Glomerular endothelial cell (primary cell): ENCODE data around the gene G6PC2. TPM values are rescaled to one million over a fixed set of nuclear protein-coding genes. Genes with fewer than 3 reads are reported as not detected.
"Not testable (repeated sequence)": the region's sequence is repeated elsewhere in the genome, so short reads cannot be mapped to it uniquely, and the experiment has no call there.

ENCODE experiments used
- DNase-seq: peaks from one replicate; pipeline ENCODE4 v3.0.0-alpha.2; 2011; ENCODE audit warnings: low read depth, low spot score; ENCODE audit errors: extremely low read depth
- total RNA-seq: library from RNA; depleted of rRNA; stranded (reverse); fragments of >200 nt; gene quantifications from 2 replicates; pipeline ENCODE4 v1.2.3, GENCODE V29; 2015

Gene G6PC2
- total RNA-seq, 1 donor from 2014 or later: not detected

DNA sequence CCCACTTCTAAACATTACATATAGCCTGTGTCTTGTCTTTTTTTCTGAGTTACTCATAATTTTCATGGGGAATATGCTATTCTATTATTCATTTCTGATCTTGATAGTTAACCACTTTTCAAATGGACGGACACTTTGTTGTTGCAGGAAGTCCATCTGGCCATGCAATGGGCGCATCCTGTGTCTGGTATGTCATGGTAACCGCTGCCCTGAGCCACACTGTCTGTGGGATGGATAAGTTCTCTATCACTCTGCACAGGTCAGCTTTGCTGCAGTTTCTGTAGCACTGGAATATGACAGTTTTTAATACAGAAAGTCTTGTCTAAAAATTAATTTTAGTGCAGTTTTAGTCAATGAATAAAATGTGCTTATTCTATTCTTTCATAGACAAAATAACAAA, 3.3 kb downstream of the G6PC2 start:
- DNase-seq: no peak

DNA sequence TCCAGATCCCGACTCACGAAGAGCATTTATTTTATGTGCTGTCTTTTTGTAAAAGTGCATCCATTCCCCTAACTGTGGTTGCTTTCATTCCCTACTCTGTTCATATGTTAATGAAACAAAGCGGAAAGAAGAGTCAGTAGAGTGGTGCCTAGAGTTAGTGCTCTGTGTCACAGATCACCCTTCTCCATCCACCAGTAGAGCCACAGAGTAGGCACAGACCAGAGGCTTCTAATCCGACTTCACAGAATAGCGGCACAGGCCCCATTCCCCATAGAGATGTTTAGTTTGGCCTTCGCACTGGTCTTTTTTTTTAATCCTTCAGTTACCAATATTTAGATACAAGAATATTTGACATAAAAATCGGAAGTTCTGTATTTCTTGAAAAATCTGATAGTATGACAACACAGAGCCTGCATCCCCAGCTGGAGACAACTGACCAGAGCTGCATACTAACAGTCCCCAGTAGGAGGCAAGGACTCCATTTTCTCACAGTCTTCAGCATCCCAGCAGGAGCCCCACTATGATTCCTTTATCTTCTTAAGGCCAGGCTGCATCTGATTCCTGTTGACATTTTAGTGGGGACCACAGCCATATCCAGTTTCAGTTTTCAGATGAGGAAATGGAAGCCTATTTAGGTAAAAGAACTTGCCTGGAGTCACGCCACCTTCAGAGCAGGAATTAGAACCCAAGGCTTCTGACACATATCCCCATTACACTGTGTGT, 7.0 kb downstream of the G6PC2 start:
- DNase-seq: no peak

DNA sequence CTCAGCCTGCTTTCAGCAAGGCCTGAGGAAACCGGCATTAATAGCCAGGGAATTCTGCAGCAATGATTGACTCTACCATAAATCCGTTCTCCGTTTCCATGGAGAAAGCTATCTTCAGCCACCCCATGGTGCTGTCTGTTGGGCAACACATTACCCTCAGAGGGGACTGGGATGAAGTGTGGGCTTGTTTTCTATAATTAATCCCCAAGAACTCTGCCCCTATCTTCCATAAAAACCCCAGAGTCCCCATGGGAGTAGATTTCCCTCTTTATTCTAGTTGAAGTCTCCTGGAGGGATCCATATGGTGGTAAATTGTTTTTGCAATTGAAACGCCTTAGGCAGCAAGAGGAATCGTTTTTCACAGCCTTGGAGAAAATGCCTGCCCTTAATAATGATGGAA, 9.2 kb downstream of the G6PC2 start:
- DNase-seq: no peak

DNA sequence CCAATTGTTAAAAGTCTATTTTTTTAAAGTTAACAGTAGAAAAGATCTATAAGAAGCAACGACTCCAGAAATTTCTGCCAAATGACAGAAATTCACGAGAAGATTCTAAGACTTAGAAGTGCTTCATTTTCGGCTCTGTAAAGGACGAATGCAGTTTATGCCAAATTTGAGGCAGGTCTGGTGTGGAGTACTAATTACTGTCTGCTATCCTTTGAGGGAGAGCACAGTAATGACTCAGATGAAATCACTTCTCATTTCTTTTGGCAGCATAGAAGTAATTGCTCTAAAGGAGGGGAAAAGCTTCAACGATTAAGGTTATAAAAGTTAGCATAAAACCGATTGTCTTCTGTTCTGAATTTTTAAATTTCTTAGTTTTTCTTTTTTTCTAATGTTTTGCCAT, 11.4 kb downstream of the G6PC2 start:
- DNase-seq: no peak

DNA sequence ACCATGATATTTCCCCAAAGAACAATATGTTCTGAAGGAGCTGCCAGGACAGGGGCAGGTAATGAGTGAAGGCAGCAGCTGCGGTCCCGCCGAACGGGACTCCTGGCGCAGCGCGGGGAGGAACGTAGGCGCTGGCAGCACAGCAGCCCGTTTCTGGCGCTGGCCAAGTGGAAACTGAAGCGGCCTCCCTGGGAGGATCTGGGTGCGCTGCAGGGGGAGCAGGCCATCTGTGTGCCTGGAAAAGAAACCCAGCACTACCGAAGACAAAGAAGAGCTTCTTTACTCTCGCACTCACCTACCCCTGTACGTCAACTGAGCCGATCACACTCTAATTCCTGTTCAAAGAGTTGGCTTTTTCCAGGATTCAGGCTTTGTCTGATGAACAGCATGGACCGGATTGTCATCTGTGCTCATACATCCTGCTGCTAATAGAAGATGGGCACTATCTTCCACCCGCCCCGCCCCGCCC, 11.8 kb downstream of the G6PC2 start:
- no peak for DNase-seq

DNA sequence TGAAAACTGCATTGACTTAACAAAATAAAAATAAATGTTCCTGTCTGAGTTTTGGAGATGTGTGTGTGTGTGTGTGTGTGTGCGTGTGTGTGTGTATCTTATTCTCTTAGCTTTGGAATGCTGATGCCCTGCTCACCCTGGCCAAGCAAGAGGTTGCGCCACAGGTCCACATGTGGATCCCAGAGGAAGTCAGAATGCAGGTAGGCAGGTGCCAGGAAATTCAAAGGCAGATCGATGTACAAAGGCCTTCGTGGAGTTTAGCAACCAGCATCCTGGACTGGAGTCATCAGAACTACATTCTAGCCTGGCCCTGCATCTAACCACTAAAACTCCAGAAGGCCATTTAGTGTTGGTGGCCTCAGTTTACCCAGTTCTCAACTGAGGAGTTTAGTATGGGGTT, 12.4 kb downstream of the G6PC2 start:
- no peak for DNase-seq

DNA sequence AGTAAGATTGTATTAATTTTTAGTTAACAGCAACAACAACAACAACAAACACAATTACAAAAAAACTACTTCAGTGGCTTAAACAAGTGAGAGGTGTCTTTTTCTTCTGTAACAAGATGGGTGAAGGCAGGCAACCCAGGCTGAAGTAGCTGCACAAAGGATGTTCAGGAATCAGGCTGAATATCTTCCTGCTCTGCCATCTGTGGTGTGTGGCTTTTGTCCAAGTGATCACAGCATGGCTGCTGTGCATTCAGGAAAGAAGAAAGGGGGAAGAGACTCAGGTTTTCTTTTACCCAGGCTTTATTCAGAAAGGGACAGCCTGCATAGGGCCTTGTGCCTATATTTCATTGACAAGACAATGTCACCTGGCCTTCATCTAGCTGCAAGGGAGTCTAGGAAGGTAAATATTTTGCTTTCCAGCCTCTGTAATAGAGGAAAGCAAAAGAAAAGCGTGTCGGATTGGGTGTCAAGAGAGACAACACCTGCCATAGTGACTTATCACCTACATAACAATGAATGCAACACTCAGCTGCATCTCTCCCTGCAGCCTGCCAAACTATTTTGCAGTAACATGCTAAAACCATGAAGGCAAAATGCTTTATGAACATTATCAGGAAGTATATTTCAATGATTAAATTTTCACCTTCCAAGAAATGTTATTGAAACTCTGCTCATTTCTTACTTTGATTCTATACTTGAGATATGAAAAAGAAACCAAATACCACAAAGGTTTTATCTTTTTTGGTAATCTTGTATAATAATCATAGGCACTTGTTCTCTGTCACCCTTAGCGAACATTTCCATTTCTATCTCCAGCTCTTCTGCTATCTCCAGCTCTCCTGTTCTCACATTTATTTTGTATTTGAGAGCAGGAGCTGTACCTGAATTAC, 14.6 kb downstream of the G6PC2 start:
- DNase-seq: no peak

DNA sequence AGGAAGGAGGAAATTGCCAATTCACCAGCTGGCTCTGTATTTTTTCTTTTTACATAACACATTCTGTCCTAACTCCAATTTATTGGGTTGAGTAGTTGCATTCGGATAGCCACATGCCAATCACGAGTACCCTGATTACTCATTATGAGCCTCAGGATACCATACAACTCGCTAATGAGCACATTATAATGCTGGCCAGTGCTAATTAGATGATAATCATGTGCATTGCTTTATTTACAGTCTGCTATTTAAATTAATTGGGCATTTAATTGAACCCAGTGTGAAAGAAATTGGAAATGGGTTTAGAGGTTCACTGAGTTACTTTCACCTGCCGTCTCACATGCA, 15.2 kb downstream of the G6PC2 start:
- no peak for DNase-seq

DNA sequence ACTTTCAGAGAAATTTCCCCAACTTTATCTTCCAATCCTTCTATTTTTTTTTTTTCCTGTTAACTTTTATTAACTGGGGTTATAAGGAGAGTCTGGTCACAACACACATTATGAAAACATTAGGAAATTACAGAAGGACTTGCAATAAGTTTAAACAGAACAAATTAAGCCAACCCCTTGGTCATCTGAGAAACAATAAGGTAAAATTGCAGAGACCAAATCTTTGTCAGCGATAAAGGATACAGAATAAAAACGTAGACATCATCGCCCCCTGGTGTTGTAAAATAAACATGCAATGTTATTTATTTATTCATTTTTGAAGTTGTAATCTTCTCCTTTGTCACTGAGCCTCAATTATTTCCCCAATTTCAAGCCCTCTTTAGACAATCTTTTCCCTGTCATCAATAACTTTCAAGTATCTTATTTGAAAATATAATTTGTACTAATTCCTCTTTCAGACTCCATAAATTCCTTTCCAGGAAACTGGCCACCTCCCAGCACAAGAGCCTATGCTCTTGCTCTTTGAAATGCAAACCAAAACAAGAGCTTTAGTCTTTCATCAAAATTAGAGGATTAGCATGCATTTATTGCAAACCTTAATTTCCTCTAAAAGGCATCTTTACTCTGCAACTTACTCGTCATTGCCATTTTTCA, 19.5 kb downstream of the G6PC2 start:
- DNase-seq: peak; percentile 18

DNA sequence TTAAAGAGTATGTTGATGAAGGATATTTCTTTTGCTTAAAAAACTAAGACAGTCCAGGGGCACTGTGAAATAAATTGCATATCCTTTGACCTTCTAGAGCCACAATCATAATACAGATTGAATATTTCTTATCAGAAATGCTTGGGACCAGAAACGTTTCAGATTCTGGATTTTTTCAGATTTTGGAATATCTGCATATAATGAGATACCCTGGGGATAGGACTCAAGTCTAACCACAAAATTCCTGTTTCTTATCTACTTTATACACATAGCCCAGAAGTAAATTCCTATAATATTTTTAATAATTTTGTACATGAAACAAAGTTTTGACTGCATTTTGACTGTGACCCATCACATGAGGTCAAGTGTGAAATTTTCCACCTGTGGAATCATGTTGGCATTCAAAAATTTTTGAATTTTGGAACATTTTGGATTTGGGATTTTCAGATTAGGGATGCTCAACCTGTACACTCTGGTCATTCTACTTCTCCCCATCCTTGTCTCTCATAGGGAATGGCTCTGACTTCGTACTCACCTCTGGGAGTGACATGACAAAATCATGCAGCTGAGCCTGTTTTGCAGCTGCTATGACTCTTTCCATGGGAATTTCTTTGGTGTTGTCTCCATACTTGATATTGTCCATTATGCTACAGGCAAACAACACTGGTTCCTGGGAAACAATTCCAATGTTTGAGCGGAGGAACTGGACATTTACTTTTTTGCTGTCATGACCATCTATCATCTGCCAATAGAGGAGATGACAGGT, 25.7 kb downstream of the G6PC2 start:
- DNase-seq: no peak

DNA sequence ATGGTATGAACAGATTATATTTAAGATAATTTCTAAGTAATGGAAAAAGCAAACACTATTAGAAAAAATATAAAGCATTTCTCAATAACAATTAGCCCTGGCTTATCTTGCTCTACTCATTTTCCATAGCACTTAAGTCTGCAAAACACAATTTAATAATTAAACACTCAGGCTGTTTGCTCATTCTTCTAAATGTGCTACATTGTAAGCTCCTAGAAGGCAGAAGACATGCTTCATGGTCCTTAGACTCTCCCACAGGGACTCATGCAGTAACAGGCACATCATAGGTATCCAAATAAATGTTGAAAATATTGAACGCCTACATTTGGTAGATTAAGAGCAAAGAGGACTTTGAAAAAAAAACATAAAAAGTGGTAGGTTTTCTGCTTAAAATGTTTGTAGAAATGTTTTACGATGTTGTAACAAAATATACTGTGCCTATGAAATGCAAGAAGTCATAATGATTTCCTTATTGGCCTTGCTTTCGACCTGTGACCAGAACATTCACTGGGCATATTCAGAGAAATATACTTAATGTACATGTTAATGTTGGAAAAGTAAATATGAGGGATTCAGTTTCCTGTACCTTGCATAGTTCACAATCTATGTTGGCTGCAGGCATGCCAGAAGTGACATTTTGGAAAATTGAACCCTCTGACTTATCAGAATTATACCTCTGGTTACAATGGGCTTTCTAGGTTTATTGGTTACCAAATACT, 27.2 kb downstream of the G6PC2 start:
- DNase-seq: no peak

DNA sequence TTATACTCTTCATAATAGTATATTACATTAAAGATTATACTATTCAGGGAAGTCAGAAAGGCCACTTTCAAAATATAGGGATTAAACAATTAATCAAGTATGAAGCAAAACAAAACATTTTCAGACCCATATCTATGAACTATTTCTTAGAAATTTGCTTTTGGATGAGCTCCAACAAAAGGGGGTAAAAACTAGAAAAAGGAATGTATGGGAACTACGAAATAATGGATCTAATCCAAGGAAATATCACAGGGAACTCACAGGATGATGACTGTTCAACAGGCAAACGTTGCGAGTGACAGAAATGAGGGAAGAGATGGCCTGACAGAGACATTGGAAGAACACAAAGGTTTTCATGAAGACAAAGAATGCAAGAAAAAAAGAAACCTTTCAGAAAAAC, 27.9 kb downstream of the G6PC2 start:
- DNase-seq: no peak

DNA sequence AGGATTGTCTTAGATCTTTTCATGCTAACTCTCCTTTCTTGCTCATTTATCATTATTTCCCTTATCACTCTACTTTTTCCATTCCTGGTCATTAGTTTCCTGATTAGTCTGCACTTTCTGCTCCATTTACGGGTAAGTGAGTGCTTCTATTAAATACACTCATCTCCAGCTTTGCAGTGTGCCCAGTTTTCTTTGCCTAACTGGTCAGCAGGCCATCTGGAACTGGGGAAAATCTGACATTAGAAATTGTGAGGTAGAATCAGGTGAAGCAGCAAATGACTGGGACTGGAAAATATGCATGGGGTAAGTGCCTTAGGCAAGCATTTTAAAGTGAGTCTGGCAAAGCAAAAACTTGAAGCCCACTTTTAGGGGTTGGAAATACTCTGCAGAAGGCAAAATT, 29.2 kb downstream of the G6PC2 start:
- no peak for DNase-seq

DNA sequence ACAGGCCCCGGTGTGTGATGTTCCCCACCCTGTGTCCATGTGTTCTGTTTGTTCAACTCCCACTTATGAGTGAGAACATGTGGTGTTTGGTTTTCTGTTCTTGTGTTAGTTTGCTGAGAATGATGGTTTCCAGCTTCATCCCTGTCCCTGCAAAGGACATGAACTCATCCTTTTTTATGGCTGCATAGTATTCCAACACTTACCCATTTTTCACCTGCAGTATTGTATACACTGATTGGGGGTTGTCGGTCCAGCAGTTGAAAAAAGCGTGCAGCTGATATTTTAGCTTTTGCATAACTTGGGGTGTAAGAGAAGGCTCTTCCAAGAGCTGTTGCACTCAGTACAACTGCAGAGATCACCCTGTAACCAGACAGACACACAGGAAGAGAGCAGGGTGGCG, 31.1 kb downstream of the G6PC2 start:
- DNase-seq: not testable (repeated sequence)

DNA sequence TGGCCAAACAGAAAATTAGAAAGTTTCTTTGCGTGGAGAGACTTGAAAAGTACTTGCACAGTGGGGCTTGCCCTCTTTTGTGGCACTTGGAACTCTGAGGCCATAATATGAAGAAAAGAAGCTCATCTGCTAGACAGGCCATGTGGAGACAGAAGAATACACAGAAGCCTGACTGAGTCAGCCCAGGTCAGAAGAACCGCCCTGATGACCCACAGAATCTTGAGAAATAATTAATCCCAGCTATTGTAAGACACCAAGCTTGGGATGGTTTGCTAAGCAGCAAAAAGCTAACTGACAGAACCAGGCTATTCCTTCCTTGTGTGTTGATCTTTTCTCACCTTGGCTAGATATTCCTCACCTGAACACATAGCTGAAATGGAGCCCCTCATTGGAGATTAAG, 33.7 kb downstream of the G6PC2 start:
- no peak for DNase-seq

DNA sequence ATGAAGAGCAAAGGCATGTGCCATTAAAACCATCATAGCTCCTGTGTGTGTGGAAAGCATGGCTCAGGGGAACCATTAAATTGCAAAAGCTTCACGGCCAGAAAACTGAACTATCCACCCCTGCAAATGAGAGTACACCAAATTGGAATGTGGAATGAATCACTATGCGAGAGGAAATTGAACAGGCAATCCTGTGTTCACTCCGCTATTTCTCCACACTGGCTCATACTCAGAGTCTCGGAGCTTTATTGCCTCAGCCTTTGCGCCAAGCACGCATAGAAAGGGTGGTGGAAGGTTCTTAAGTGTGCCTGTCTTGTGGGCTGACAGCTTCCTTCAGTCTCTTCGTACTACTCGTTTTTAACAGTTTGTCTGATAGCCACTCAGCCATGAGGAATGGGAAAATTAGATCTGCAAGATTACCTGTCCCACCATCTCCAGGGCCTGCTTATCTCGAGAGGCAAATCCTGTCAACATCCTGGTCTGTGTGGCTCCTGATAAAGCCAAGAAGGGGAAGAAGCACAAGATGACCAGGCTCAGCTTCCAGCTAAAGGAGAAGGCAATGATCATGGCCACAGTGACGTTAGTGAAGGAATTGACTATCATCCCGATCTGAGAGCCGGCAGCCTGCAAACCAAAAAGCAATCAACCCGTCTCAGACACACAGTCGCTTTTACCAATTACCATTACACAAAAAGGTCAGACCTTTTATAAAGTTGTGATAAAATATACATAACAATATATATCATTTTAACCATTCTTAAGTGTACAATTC, 34.9 kb downstream of the G6PC2 start:
- DNase-seq: no peak

DNA sequence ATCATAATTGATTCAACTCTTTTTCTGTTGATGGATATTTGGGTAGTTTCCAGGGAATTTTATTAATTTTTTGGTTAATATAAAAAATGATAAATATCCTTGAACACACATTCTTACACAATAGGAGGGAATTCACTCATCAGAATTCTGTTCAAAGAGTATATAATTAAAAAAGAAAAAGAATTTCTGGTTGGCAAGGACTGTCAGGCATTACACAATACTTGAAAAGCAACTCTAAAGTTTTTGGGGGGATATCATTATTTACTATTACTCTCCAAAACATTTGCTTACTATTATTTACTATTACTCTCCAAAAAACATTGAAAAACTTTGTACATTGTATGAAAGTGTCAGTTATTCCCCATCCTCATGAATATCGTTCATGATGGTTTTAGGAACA, 38.0 kb downstream of the G6PC2 start:
- no peak for DNase-seq

DNA sequence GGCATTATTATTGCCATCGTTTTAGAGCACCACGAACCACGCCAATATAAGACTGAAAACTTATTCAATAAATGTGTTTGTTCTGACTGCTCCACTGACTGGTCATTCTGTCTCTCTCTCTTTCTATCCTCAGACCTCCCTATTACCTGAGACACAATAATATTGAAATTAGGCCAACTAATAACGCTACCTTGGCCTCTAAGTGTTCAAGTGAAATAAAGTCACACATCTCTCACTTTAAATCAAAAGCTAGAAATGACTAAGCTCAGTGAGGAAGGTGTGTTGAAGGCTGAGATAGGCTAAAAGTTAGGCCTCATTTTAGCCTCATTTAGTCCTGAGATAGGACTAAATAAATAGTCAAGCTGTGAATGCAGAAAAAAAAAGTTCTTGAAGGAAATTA, 38.8 kb downstream of the G6PC2 start:
- no peak for DNase-seq

DNA sequence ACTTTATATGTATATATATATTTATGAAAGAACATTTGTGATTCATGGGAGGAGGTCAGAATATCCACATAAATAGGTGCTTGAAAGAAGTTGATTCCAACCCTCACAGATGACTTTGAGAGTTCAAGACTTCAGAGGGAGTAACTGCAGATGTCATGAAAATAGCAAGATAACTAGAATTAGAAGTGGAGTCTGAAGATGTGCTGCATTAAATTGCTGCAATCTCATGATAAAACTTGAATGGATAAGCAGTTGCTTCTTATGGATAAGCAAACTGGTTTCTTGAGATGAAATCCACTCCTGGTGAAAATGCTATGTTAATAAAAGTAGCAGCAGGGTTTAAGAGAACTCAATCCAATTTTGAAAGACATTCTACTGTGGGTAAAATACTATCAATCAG, 40.2 kb downstream of the G6PC2 start:
- DNase-seq: no peak

DNA sequence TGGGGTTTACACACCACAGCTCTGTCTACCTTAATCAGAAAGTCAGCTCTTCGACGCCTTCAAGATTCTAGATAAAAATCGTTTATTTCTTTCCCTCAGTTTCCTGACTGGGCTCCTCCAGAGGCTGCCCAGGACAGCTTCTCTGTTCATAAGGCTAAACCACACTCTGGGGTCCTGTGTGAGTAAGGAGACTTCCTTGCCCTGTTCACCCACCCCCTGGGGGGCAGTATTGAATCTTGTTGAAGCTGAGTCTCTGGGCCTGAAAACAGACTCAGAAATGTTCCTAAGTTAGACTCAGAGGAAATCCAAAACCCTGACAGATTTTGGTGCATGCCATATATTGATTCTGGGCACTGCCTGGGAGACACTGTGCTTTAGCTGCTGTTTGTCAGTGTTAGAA, 43.0 kb downstream of the G6PC2 start:
- no peak for DNase-seq
